Activated CD8-positive, alpha-beta memory T cell treated with anti-CD3 and anti-CD28 coated beads, Interleukin-2, amount 50 U/mL, for 48 hours (primary cell): ENCODE measurements around the gene USP5.
"Not testable (repeated sequence)": the region's sequence is repeated elsewhere in the genome, so short reads cannot be mapped to it uniquely, and the experiment has no call there.

Experiments used
- DNase-seq: peaks from one replicate; pipeline ENCODE4 v3.0.0-alpha.2; 2020

The USP5 gene

DNA sequence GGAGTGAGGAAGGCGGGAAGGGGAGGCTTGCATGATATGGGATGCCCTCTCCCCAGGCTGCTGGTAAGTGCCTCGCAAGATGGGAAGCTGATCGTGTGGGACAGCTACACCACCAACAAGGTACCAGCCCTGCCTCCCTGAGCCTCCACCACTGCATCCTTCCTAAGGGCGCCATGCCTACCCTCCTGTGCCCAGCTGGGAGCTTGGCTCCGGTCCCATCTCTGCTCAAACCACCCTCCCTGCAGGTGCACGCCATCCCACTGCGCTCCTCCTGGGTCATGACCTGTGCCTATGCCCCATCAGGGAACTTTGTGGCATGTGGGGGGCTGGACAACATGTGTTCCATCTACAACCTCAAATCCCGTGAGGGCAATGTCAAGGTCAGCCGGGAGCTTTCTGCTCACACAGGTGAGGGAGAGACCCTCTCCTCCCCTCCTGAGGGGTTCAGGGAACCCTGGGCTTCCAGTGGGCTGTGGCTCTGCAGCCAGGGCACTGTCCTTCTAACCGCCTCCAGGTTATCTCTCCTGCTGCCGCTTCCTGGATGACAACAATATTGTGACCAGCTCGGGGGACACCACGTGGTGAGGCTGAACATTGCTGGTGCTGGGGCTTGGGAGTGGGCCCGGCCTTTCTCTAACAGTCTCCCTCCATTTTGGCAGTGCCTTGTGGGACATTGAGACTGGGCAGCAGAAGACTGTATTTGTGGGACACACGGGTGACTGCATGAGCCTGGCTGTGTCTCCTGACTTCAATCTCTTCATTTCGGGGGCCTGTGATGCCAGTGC is 8.6 kb upstream of the USP5 start:
- no peak for DNase-seq

DNA sequence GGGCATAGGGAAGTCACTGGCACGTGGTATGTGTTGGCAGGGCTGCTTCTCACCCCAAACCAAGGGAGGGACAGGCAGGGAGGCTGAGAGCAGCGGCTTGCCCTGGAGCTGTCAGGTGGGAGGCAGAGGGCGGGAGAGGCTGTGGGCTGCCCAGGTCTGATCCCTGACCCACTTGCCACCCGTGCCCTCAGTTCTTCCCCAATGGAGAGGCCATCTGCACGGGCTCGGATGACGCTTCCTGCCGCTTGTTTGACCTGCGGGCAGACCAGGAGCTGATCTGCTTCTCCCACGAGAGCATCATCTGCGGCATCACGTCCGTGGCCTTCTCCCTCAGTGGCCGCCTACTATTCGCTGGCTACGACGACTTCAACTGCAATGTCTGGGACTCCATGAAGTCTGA is 6.6 kb upstream of the USP5 start:
- DNase-seq, result no peak

DNA sequence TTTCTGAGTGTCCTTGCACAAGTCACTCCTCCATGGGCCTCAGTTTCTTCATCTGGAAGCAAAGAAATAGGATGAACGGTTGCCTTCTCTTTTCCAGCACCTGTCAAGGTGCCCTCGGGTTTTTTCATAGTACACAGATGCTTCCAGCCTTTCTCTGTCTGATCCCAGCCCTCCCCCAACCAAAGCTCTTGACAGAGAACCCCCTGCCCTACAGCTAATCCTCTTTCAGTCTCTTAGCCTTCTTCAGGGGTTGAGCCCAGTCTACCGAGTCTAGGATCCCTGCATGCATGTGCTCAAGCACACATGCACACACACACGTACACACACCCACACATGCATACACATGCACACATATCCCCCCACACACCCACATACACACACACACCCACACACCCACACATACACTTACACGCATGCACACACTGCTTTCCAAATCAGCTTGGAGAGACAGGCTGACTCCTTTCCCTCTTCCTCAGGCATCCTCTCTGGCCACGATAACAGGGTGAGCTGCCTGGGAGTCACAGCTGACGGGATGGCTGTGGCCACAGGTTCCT is 5.6 kb upstream of the USP5 start:
- DNase-seq, result no peak

DNA sequence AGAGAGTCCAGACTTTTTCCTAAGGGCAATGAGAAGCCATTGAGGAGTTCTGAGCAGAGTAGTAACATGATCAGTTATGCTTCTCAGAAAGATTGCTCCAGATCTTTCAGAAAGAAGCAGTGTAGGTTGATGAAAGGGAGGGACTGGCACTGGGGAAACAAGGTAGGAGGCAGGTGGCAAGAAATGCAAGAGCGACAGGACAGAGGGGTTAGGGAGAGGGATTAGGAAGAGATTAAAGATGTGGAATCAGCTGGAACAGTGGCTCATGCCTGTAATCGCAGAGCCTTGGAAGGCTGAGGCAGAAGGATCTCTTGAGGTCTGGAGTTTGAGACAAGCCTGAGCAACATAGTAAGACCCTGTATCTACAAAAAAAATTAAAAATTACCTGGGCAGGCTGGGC is 4.3 kb upstream of the USP5 start:
- DNase-seq, result no peak

- DNase-seq, result no peak
These were observed 2.5 kb upstream of the USP5 start for GRCh38 chr12:6849427-6849826.

DNA sequence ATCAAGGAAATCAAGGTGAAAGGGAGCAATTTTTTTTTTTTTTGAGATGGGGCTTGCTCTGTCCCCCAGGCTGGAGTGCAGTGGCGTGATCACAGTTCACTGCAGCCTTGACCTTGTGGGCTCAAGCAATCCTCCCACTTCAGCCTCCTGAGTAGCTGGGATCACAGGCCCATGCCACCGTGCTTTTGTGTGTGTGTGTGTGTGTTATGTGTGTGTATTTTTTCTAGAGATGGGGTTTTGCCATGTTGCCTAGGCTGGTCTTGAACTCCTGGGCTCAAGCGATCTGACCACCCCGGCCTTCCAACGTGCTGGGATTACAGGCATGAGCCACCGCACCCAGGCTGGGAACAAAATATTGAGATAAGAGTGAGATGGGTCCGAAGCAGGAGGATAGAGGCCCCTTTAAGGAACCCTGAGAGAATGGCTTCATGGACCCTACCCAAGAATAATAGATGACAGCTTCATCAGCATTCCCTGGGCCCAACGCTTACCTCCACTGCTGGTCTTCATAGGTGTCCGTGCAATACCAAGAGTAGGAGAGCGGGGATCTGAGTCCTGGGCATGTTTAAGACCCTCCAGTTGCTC is 1.9 kb upstream of the USP5 start:
- no peak for DNase-seq

GRCh38 chr12:6850796-6851152 is 1.2 kb upstream of the USP5 start:
- no peak for DNase-seq

- peak; percentile 94 for DNase-seq
These were observed 613 bp upstream of the USP5 start, which contains the start of gene CDCA3 for GRCh38 chr12:6851153-6851920. Gene CDCA3 (minus strand): TSS chr12:6851286. CDS start chr12:6850952, 334 bp downstream.

GRCh38 chr12:6852651-6853354 is 853 bp downstream of the USP5 start:
- peak; percentile 81 for DNase-seq

- DNase-seq, result no peak
These were observed 1.7 kb downstream of the USP5 start for GRCh38 chr12:6853626-6854025.

DNA sequence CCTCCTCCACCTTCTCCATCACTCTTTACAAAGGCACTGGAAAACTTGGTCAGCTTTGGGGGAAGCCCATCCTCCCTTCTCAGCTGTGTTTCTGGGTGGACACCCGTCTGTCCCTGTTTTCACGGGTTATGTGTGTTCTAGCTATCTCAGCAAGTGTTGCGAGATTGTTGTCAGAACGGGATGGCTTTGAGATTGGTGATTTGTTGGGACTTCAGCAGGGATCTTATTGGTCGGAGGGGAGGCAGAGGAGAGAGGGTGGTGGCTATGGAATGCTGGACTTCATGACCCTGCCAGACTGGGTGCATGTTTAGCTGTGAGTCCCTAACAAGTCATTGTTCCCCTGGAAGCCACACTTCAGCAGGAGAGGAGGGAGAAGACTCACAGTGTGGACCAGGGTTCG is 2.1 kb downstream of the USP5 start:
- no peak for DNase-seq

- DNase-seq, result no peak
These were observed 3.4 kb downstream of the USP5 start for GRCh38 chr12:6855322-6855721.

GRCh38 chr12:6858799-6859198 is 6.8 kb downstream of the USP5 start:
- DNase-seq, result no peak

DNA sequence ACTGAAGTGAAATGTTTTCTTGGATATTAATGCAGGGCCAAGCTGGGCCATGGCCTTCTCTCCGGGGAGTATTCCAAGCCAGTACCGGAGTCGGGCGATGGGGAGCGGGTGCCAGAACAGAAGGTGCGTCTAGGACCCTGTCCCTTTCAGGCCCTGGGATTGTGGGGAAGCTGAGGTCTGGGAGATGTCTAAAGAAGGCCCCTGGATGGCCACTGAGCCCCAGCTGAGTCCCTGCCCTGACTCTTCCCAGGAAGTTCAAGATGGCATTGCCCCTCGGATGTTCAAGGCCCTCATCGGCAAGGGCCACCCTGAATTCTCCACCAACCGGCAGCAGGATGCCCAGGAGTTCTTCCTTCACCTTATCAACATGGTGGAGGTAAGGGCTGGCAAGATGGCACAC is 8.2 kb downstream of the USP5 start:
- no peak for DNase-seq

GRCh38 chr12:6860942-6861341 is 9.0 kb downstream of the USP5 start:
- no peak for DNase-seq

DNA sequence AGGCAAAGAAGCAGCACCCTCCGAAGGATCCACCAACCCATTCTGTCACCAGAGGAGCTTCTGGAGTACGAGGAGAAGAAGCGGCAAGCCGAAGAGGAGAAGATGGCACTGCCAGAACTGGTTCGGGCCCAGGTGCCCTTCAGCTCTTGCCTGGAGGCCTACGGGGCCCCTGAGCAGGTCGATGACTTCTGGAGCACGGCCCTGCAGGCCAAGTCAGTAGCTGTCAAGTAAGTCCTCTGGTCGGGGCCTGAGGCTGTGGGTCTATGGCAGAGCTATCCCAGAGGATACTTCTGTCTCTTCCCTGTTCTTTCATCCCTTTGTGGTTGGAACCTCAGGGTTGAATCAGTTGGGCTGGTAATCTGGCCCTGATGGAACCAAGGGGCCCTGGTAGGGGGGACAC is 9.4 kb downstream of the USP5 start:
- DNase-seq, result no peak

DNA sequence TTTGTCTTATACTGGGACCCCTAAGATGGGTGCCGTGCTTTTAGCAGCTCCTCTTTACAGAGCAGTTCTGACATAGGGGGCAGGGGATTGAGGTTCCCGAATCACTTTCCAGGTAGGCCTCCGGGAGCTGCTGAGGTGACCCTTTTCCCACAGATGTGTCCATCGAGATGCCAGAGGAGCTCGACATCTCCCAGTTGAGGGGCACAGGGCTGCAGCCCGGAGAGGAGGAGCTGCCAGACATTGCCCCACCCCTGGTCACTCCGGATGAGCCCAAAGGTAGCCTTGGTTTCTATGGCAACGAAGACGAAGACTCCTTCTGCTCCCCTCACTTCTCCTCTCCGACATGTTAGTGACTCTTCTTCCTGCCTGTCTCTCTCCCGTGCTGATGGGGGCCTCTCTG is 11.1 kb downstream of the USP5 start:
- no peak for DNase-seq

GRCh38 chr12:6863586-6864321 is 11.8 kb downstream of the USP5 start:
- no peak for DNase-seq

DNA sequence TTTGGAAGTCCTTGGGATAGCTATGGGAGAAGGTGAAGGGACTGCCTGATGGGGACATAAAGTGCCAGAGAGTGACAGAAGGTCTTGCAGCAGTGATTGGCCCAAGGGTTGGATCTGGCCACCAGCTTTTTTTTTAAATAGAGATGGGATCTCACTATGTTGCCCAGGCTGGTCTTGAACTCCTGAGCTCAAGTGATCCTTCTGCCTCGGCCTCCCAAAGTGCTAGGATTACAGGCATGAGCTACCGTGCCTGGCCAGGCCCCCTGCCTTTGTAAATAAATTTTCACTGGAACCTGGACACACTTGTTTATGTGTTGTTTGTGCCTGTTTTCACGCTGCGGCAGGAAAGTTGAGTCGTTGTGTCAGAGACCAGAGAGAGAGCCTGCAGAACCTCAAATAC is 13.4 kb downstream of the USP5 start:
- not testable (repeated sequence) for DNase-seq

DNA sequence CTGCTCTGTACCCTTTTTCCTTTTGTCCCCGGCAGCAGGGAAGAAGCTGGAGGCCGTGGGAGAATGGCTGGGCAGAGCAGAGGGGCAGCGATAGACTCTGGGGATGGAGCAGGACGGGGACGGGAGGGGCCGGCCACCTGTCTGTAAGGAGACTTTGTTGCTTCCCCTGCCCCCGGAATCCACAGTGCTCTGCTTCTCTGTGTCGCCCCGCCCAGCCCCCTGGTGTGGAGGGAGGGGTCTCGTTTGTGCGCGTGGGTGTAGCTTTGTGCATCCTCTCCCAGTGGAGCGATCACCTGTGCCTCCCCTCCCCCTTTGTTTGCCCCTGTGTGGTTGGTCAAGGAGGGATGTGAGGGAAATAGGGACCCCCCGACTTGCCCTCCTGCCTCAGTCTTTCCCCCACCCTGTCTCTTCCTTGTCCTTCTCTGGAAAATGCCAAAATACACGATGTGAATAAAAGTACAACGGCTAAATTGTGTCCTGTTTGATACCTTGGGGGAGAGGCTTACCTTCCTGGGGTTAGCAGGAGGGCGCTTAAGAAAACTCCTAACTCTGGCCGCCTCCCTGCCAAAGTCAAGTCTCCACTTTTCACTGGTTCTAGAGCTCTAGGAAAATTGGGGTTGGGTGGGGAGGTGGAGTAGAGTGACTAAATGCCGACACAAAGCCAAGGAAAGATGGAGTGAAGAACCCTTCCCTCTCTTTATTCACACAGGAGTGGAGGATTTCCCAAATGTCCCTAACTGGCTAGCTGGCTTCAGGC is 14.4 kb downstream of the USP5 start:
- no peak for DNase-seq

DNA sequence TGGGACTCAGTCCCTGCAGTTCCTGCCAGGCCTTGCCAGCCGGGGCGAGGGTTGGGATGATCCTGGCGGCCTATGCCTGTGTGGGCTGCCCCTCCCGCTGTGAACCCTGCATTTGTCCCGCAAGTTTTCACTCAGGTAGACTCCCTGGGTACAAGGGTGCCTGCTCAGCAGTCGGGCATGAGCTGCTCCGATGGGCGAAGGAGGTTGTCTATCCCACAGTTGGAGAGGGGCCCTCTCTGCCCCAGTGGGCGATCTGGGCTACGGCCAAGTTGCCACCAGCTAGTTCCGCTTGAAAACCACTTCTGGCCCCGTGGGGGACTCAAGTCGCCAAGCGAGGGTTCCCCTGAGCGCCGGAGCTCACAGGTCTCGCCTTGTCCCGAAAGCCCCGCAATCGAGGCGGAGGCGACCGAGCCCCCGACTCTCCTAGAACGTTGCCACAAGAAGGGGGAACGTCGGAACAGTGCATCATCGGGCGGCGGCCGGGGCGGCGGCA is 15.0 kb downstream of the USP5 start:
- no peak for DNase-seq
